Kidney (tissue), 14 donors: Measurements from ENCODE around the gene ZCCHC7. TPM values are rescaled to one million over a fixed set of nuclear protein-coding genes. Genes with fewer than 3 reads are reported as not detected.

Source experiments
- DNase-seq, 5 donors: peaks; one replicate each; pipeline ENCODE4 v3.0.0-alpha.2; 2013 to 2020
- FAIRE-seq: peaks from 2 replicates; lab custom pipeline; 2012; peaks lifted over from hg19 to GRCh38; lab: Jason Lieb, UNC
- H3K27ac ChIP-seq, 2 donors: one replicate each; pipeline ENCODE4 v1.7.0; 2013; ENCODE audit warnings: low read depth in 2 of 2, low read length in 2 of 2, inconsistent platforms in 1 of 2
- H3K27me3 ChIP-seq: one replicate; pipeline ENCODE4 v1.7.1; 2013; ENCODE audit warnings: low read length, inconsistent platforms; ENCODE audit not compliant: control insufficient read depth, insufficient read depth
- H3K36me3 ChIP-seq, 3 donors: one replicate each; pipeline versions ENCODE4 v1.7.0 to v1.7.1; 2013; ENCODE audit warnings: low read length in 3 of 3, control low read depth in 1 of 3, inconsistent platforms in 1 of 3; ENCODE audit not compliant: insufficient read depth in 3 of 3, control insufficient read depth in 2 of 3
- H3K4me1 ChIP-seq, 3 donors: one replicate each; pipeline versions ENCODE4 v1.7.0 to v1.7.1; 2013; ENCODE audit warnings: low read length in 3 of 3, inconsistent platforms in 1 of 3, low read depth in 1 of 3; ENCODE audit not compliant: control insufficient read depth in 2 of 3, insufficient read depth in 2 of 3
- H3K4me3 ChIP-seq, 3 donors: one replicate each; pipeline versions ENCODE4 v1.7.0 to v1.8.1; 2013; ENCODE audit warnings: low read length in 3 of 3, control low read depth in 1 of 3, inconsistent platforms in 1 of 3
- H3K9ac ChIP-seq, 3 donors: one replicate each; pipeline versions ENCODE4 v1.7.0 to v1.7.1; 2013; ENCODE audit warnings: low read length in 3 of 3, control low read depth in 1 of 3, inconsistent platforms in 1 of 3
- H3K9me3 ChIP-seq, 3 donors: one replicate each; pipeline versions ENCODE4 v1.7.0 to v1.7.1; 2013; ENCODE audit warnings: low read length in 3 of 3, control low read depth in 1 of 3, inconsistent platforms in 1 of 3; ENCODE audit not compliant: control insufficient read depth in 2 of 3, insufficient read depth in 1 of 3
- intact Hi-C: fragments of 100-400 bp; cut with DNase I; formaldehyde crosslinking; loops from one replicate; pipeline ENCODE4 v1.11.1; 2022
- polyA plus RNA-seq: library from polyadenylated mRNA; stranded (reverse); fragments of 350-450 nt; fragmentation: Illumina TruSeq; extraction: RNeasy Lipid Tissue Mini Kit (QIAGEN cat#74804); gene quantifications from one replicate; pipeline ENCODE4 v1.2.3, GENCODE V29; 2014; ENCODE audit warnings: low read depth, low replicate concordance; ENCODE audit not compliant: insufficient read depth
- total RNA-seq: library from RNA; stranded (reverse); fragmentation: NEBNext Ultra II Directional; extraction: Animal tissue kit (Norgen Biotek cat#: 25700); gene quantifications from one replicate; pipeline ENCODE4 v1.2.1, GENCODE V29; 2021
- TF ChIP-seq, protein P1 (sequence below): IDR thresholded peaks from 3 replicates; pipeline ENCODE4 v1.5.1; 2012; ENCODE audit warnings: mild to moderate bottlenecking, moderate library complexity, borderline replicate concordance; ENCODE audit not compliant: insufficient read depth; ENCODE audit errors: extremely low read depth
- donor health status: control.
- donor health status: control.
- donor health status: control.
- donor health status: control.
- donor health status: control.
- donor health status: DM: yes; HTN: yes; CAD: no.
- donor health status: Normal renal cell carcinoma (clear cell type).

The ZCCHC7 gene
- total and polyA plus RNA-seq, 2 donors from 2014 or later: 7.2 to 22.3 TPM

DNA sequence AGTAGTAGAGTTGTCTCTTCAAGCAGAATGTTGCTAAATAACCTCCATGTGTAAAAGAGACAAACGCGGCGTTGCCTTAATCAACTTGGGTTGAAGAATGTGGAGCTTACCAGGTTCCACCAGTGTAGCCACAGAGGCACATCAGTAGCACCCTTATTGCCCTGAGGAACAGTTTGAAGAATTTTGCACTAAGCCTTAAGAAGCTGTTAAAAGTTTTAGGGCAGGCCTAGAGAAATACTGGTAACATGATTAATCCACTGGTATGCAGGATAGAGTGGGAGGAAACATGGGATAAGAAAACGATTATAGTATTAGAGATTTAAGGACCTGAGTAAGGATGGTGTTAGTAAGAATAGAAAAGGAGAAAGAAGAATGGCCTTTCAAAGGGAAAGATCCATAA lies 100.6 kb downstream of the ZCCHC7 start:
- H3K4me3 ChIP-seq: no peak overlapping the region
- intact Hi-C loops: no loop called here
- no peak for FAIRE-seq
- no peaks in the 10 kb centered on the region for H3K36me3 ChIP-seq
- H3K9me3 ChIP-seq: no peaks in the 10 kb centered on the region
- H3K4me1 ChIP-seq: no peaks in the 10 kb centered on the region
- TF ChIP-seq, protein P1, sequence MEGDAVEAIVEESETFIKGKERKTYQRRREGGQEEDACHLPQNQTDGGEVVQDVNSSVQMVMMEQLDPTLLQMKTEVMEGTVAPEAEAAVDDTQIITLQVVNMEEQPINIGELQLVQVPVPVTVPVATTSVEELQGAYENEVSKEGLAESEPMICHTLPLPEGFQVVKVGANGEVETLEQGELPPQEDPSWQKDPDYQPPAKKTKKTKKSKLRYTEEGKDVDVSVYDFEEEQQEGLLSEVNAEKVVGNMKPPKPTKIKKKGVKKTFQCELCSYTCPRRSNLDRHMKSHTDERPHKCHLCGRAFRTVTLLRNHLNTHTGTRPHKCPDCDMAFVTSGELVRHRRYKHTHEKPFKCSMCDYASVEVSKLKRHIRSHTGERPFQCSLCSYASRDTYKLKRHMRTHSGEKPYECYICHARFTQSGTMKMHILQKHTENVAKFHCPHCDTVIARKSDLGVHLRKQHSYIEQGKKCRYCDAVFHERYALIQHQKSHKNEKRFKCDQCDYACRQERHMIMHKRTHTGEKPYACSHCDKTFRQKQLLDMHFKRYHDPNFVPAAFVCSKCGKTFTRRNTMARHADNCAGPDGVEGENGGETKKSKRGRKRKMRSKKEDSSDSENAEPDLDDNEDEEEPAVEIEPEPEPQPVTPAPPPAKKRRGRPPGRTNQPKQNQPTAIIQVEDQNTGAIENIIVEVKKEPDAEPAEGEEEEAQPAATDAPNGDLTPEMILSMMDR: no peak
- no peak for DNase-seq
- no peak overlapping the region for H3K9ac ChIP-seq
- H3K27me3 ChIP-seq: no peaks in the 10 kb centered on the region
- H3K27ac ChIP-seq: no peak overlapping the region

DNA sequence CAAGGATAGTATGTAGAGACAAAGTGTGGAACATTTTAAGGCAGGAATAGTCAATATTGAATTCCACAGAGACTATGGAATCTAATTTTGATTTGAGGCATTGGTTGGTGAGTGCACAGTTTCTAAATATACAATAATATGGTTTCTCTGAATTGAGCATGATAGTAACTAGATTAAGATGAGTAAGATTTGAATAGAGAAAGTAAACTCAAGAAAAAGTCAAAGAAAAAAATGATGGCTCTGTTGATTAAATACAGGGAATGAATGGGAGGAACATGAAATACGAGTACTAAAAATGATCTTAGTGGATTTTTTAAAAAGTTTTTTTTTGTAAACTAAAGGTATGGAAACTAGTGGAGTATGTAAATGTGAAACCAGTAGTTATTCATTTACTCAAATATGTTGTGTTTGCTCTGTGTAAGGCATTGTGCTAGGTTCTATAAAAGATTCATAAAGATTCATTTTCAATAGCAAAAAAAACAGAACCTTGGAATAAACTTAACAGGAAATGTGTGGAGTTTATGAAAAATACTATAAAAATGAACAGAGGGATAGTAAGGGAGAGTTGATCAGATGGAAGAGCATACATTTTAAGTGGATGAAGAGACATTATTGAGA lies 101.2 kb downstream of the ZCCHC7 start:
- intact Hi-C loops: no loop called here
- TF ChIP-seq, protein P1: no peak
- H3K27me3 ChIP-seq: no peaks in the 10 kb centered on the region
- H3K9me3 ChIP-seq: no peaks in the 10 kb centered on the region
- no peak overlapping the region for H3K27ac ChIP-seq
- FAIRE-seq (no peak), DNase-seq (no peak)
- H3K36me3 ChIP-seq: no peaks in the 10 kb centered on the region
- no peak overlapping the region for H3K4me3 ChIP-seq
- no peak overlapping the region for H3K9ac ChIP-seq
- H3K4me1 ChIP-seq: no peaks in the 10 kb centered on the region

GRCh38 chr9:37229455-37229854 lies 109.1 kb downstream of the ZCCHC7 start:
- H3K9ac ChIP-seq: no peak overlapping the region
- no peak overlapping the region for H3K4me3 ChIP-seq
- DNase-seq (no peak), FAIRE-seq (no peak)
- H3K27ac ChIP-seq: no peak overlapping the region
- H3K36me3 ChIP-seq: no peaks in the 10 kb centered on the region
- intact Hi-C loops: no loop called here
- peaks cover 0 to 7% (median 0%) of the 10 kb centered on the region in 3 donors for H3K4me1 ChIP-seq
- no peaks in the 10 kb centered on the region for H3K9me3 ChIP-seq
- no peaks in the 10 kb centered on the region for H3K27me3 ChIP-seq
- TF ChIP-seq, protein P1: no peak
